IMR-90 (cell line): ENCODE results near the gene ZFAND2B.

Experiments used
- CHD1 ChIP-seq: IDR thresholded peaks from 2 replicates; pipeline ENCODE4 v1.6.1; 2012; ENCODE audit warnings: low read depth, low read length, improper control_type of control experiment
- POLR2A ChIP-seq: IDR thresholded peaks from 2 replicates; pipeline ENCODE4 v1.6.1; 2012; ENCODE audit warnings: mild to moderate bottlenecking, low read depth, low read length
- RAD21 ChIP-seq: IDR thresholded peaks from 2 replicates; pipeline ENCODE4 v1.6.1; 2012; ENCODE audit warnings: low read length, improper control_type of control experiment
- RCOR1 ChIP-seq: IDR thresholded peaks from 2 replicates; pipeline ENCODE4 v1.6.1; 2012; ENCODE audit warnings: mild to moderate bottlenecking, low read length, improper control_type of control experiment; ENCODE audit not compliant: insufficient replicate concordance
- TF ChIP-seq, protein P1 (sequence below): conservative IDR thresholded peaks from 2 replicates; pipeline ENCODE4 v1.5.1; 2012; ENCODE audit warnings: mild to moderate bottlenecking, low read depth, low read length, improper control_type of control experiment

GRCh38 chr2:219207134-219207883, 727 bp downstream of the ZFAND2B start:
- TF ChIP-seq, protein P1, sequence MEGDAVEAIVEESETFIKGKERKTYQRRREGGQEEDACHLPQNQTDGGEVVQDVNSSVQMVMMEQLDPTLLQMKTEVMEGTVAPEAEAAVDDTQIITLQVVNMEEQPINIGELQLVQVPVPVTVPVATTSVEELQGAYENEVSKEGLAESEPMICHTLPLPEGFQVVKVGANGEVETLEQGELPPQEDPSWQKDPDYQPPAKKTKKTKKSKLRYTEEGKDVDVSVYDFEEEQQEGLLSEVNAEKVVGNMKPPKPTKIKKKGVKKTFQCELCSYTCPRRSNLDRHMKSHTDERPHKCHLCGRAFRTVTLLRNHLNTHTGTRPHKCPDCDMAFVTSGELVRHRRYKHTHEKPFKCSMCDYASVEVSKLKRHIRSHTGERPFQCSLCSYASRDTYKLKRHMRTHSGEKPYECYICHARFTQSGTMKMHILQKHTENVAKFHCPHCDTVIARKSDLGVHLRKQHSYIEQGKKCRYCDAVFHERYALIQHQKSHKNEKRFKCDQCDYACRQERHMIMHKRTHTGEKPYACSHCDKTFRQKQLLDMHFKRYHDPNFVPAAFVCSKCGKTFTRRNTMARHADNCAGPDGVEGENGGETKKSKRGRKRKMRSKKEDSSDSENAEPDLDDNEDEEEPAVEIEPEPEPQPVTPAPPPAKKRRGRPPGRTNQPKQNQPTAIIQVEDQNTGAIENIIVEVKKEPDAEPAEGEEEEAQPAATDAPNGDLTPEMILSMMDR, result no peak
- TF ChIP-seq CHD1 (no peak), POLR2A (no peak), RAD21 (no peak), RCOR1 (no peak)
